Heart right ventricle (tissue), 16 donors: ENCODE data around the gene HMCN1. TPM values are rescaled to one million over a fixed set of nuclear protein-coding genes. Genes with fewer than 3 reads are reported as not detected.

Experiments used
- ATAC-seq, 8 donors: fragments of 200-7000 bp; cut with Tn5 transposase; one replicate each; pipeline ENCODE4 v1.9.1; 2020; ENCODE audit warnings: mild to moderate bottlenecking in 8 of 8, moderate library complexity in 8 of 8, moderate number of reproducible peaks in 1 of 8
- DNase-seq, 2 donors: peaks; one replicate each; pipeline ENCODE4 v3.0.0-alpha.2; 2020
- H3K27ac ChIP-seq, 10 donors: fragments of 200-600 bp; sonication (generic) in 2 of 10; one replicate each; pipeline versions ENCODE4 v1.5.0 to v1.8.0; 2020 to 2022; ENCODE audit warnings: mild to moderate bottlenecking in 3 of 10
- H3K27me3 ChIP-seq, 7 donors: fragments of 200-600 bp; one replicate each; pipeline ENCODE4 v1.8.0; 2021 to 2022; ENCODE audit warnings: mild to moderate bottlenecking in 2 of 7
- H3K36me3 ChIP-seq, 9 donors: fragments of 200-600 bp; sonication (generic) in 1 of 9; one replicate each; pipeline versions ENCODE4 v1.5.0 to v1.8.0; 2020 to 2022; ENCODE audit warnings: mild to moderate bottlenecking in 2 of 9
- H3K4me1 ChIP-seq, 9 donors: fragments of 200-600 bp; sonication (generic) in 1 of 9; one replicate each; pipeline versions ENCODE4 v1.5.0 to v1.8.0; 2020 to 2022; ENCODE audit warnings: mild to moderate bottlenecking in 4 of 9
- H3K4me3 ChIP-seq, 10 donors: fragments of 200-600 bp; sonication (generic) in 2 of 10; one replicate each; pipeline versions ENCODE4 v1.5.0 to v1.8.0; 2020 to 2022; ENCODE audit warnings: mild to moderate bottlenecking in 7 of 10, moderate library complexity in 2 of 10
- H3K9me3 ChIP-seq, 11 donors: fragments of 200-600 bp in 10 of 11; sonication (generic) in 2 of 11; one replicate each; pipeline versions ENCODE4 v1.5.0 to v1.8.0; 2013 to 2022; ENCODE audit warnings: mild to moderate bottlenecking in 2 of 11, control low read depth in 1 of 11, moderate library complexity in 1 of 11
- CTCF ChIP-seq, 9 donors: fragments of 200-600 bp; sonication (generic) in 2 of 9; IDR thresholded peaks; one replicate each; pipeline versions ENCODE4 v1.5.0 to v1.8.0; 2021 to 2022; ENCODE audit warnings: antibody characterized with exemption in 9 of 9, mild to moderate bottlenecking in 5 of 9, moderate library complexity in 1 of 9
- WGBS, 2 donors: extraction: QIAGEN DNeasy Blood & Tissue Kit; methylation state at CpG; one replicate each; pipeline ENCODE4 v1.1.7; 2013; ENCODE audit warnings: inconsistent platforms in 1 of 2; 5-methylcytosine and 5-hydroxymethylcytosine counted together
- intact Hi-C, 10 donors: fragments of 100-400 bp; cut with DNase I; formaldehyde crosslinking; loops; one replicate each; pipeline versions ENCODE4 v1.11.1 to v1.14.2; 2022
- polyA plus RNA-seq, 2 donors: library from polyadenylated mRNA; stranded (reverse); fragments of 200-250 nt; gene quantifications; one replicate each; pipeline ENCODE4 v1.2.3, GENCODE V29; 2013
- total RNA-seq, 10 donors: library from RNA; stranded (reverse); fragmentation: NEBNext Ultra II Directional in 3 of 10; extraction: Animal tissue kit (Norgen Biotek cat#: 25700) in 3 of 10; gene quantifications; one replicate each; pipeline versions ENCODE4 v1.2.1 to v1.2.4, GENCODE V29; 2021 to 2023
- donor health status: Arrhythmogenic right ventricular cardiomyopathy.
- donor health status: ischemic (EF 13 %, LVEDD 7.1; RV severe dilation, severe dysfunction).
- donor health status: healthy with polysubstance abuse.
- donor health status: DM: no; HTN: yes; CAD: no.
- donor health status: DM: no; HTN: no; CAD: no.
- donor health status: ischemic (EF 25% LVEDD 6.9; RV normal size, moderate dysfunction).
- donor health status: ischemic (EF 25% LVEDD 5.7; RV mildly dilated, moderate dysfunction).
- donor health status: healthy.
- donor health status: DM: yes; HTN: yes; CAD: no.
- donor health status: Ischemic cardiomyopathy.
- donor health status: ischemic (EF 35%, LVEDD 5.7; RV mildly dilated, moderate dysfunction).
- donor health status: nonischemic (EF 11% LVEDD 7.7; RV severe dilation, severe dysfunction).
- donor health status: DM: yes; HTN: yes; CAD: no.
- donor health status: PGD.
- donor health status: ischemic (EF 29% LVEDD 5.4; RV normal size, mild dysfunction).
- donor health status: nonischemic (EF 23%, LVEDD 6.1; RV moderate dilation, normal function).

Gene HMCN1
- total and polyA plus RNA-seq, 12 donors = 3.4 to 12.4 (median 6.2) TPM

GRCh38 chr1:186231861-186232436 lies 497.8 kb downstream of the HMCN1 start:
- H3K36me3 ChIP-seq = no peaks in the 10 kb centered on the region
- no peaks in the 10 kb centered on the region for H3K9me3 ChIP-seq
- 87 to 88% methylated on average over 2 of the region's 2 CpGs for WGBS, 2 donors
- no peaks in the 10 kb centered on the region for H3K27me3 ChIP-seq
- no peak overlapping the region for H3K4me3 ChIP-seq
- ATAC-seq (no peak), DNase-seq (no peak)
- no peak for TF ChIP-seq CTCF (IDR thresholded peaks at IDR 0.05)
- intact Hi-C loops = no loop called here
- H3K27ac ChIP-seq = no peak overlapping the region
- H3K4me1 ChIP-seq = no peaks in the 10 kb centered on the region

GRCh38 chr1:186234976-186235686 lies 500.9 kb downstream of the HMCN1 start:
- Histone ChIP-seq H3K4me3 (no peak overlapping the region), H3K36me3 (no peaks in the 10 kb centered on the region), H3K27me3 (no peaks in the 10 kb centered on the region), H3K4me1 (no peaks in the 10 kb centered on the region), H3K9me3 (no peaks in the 10 kb centered on the region), H3K27ac (no peak overlapping the region)
- intact Hi-C loops = no loop called here
- ATAC-seq = no peak
- no peak for TF ChIP-seq CTCF (IDR thresholded peaks at IDR 0.05)
- no peak for DNase-seq
- 50 to 58% methylated on average over 2 of the region's 2 CpGs for WGBS, 2 donors

GRCh38 chr1:186235696-186236095 lies 501.5 kb downstream of the HMCN1 start:
- WGBS, 2 donors = 60 to 65% methylated on average over 4 of the region's 4 CpGs
- Histone ChIP-seq H3K4me3 (no peak overlapping the region), H3K27ac (no peak overlapping the region), H3K27me3 (no peaks in the 10 kb centered on the region), H3K4me1 (no peaks in the 10 kb centered on the region), H3K9me3 (no peaks in the 10 kb centered on the region), H3K36me3 (no peaks in the 10 kb centered on the region)
- intact Hi-C loops = no loop called here
- TF ChIP-seq CTCF (IDR thresholded peaks at IDR 0.05) = no peak
- ATAC-seq = no peak
- DNase-seq = no peak

GRCh38 chr1:186236921-186237320 lies 502.7 kb downstream of the HMCN1 start:
- TF ChIP-seq CTCF (IDR thresholded peaks at IDR 0.05) = no peak
- DNase-seq (no peak), ATAC-seq (no peak)
- Histone ChIP-seq H3K27me3 (no peaks in the 10 kb centered on the region), H3K27ac (no peak overlapping the region), H3K9me3 (no peaks in the 10 kb centered on the region), H3K36me3 (no peaks in the 10 kb centered on the region), H3K4me3 (no peak overlapping the region), H3K4me1 (no peaks in the 10 kb centered on the region)
- WGBS, 2 donors = 78 to 92% methylated on average over 3 of the region's 3 CpGs
- intact Hi-C loops = no loop called here
